CD14-positive monocyte (primary cell): ENCODE measurements around the gene POMC. TPM values are rescaled to one million over a fixed set of nuclear protein-coding genes. Genes with fewer than 3 reads are reported as not detected.

Source experiments
- DNase-seq, 3 donors: peaks; one replicate each; pipeline ENCODE4 v3.0.0-alpha.2; 2011 to 2022
- H2AFZ ChIP-seq: 2 replicates; pipeline ENCODE4 v1.6.0; 2012; ENCODE audit warnings: mild to moderate bottlenecking, low read depth, low read length, inconsistent platforms; ENCODE audit not compliant: insufficient read depth, poor library complexity, severe bottlenecking
- H3K27ac ChIP-seq, 2 donors: 1 replicate in 1 of 2; 2 replicates in 1 of 2; pipeline ENCODE4 v1.5.1; 2012 to 2013; ENCODE audit warnings: low read length in 2 of 2, control low read depth in 1 of 2, inconsistent platforms in 1 of 2, low read depth in 1 of 2, mild to moderate bottlenecking in 1 of 2
- H3K27me3 ChIP-seq, 2 donors: one replicate each; pipeline versions ENCODE4 v1.6.0 to v1.6.1; 2011 to 2013; ENCODE audit warnings: low read length in 2 of 2; ENCODE audit not compliant: control insufficient read depth in 2 of 2, insufficient read depth in 2 of 2
- H3K36me3 ChIP-seq, 2 donors: replicated peaks in 1 of 2; 1 replicate in 1 of 2; 2 replicates in 1 of 2; pipeline versions ENCODE4 v1.5.1 to v1.6.1; 2012 to 2013; ENCODE audit warnings: low read length in 2 of 2, control low read depth in 1 of 2, inconsistent platforms in 1 of 2, mild to moderate bottlenecking in 1 of 2; ENCODE audit not compliant: insufficient read depth in 2 of 2, control insufficient read depth in 1 of 2
- H3K4me1 ChIP-seq, 2 donors: 1 replicate in 1 of 2; 2 replicates in 1 of 2; pipeline versions ENCODE4 v1.5.1 to v1.6.1; 2012 to 2013; ENCODE audit warnings: low read length in 2 of 2, control low read depth in 1 of 2, inconsistent platforms in 1 of 2, mild to moderate bottlenecking in 1 of 2, moderate library complexity in 1 of 2; ENCODE audit not compliant: insufficient read depth in 2 of 2, control insufficient read depth in 1 of 2
- H3K4me2 ChIP-seq: replicated peaks from 2 replicates; pipeline ENCODE3; 2012; ENCODE audit warnings: low read length, moderate library complexity, mild to moderate bottlenecking; ENCODE audit not compliant: poor library complexity, severe bottlenecking; ENCODE audit errors: extremely low read depth
- H3K4me3 ChIP-seq, 3 experiments: fragments of 200-600 bp in 1 of 3; sonication (generic) in 1 of 3; replicated peaks in 1 of 3; 1 replicate in 2 of 3; 2 replicates in 1 of 3; pipeline ENCODE4 v1.5.1; 2011 to 2013; ENCODE audit warnings: low read length in 3 of 3, mild to moderate bottlenecking in 3 of 3, control low read depth in 2 of 3, low read depth in 2 of 3, inconsistent platforms in 1 of 3, moderate library complexity in 1 of 3
- H3K79me2 ChIP-seq: 2 replicates; pipeline ENCODE4 v1.6.0; 2012; ENCODE audit warnings: mild to moderate bottlenecking, control low read depth, inconsistent platforms, low read length, moderate library complexity; ENCODE audit not compliant: insufficient read depth
- H3K9ac ChIP-seq: 2 replicates; pipeline ENCODE4 v1.6.0; 2017; ENCODE audit warnings: low read length, mild to moderate bottlenecking; ENCODE audit not compliant: insufficient read depth, poor library complexity, severe bottlenecking
- H3K9me3 ChIP-seq, 2 donors: replicated peaks in 1 of 2; 1 replicate in 1 of 2; 2 replicates in 1 of 2; pipeline versions ENCODE4 v1.5.1 to v1.6.1; 2012 to 2013; ENCODE audit warnings: low read length in 2 of 2, control low read depth in 1 of 2; ENCODE audit not compliant: control insufficient read depth in 1 of 2, insufficient read depth in 1 of 2
- H4K20me1 ChIP-seq: 2 replicates; pipeline ENCODE4 v1.6.0; 2012; ENCODE audit warnings: mild to moderate bottlenecking, low read length, control low read depth, moderate library complexity; ENCODE audit not compliant: insufficient read depth
- H3K27ac Mint-ChIP-seq, 7 donors: one replicate each; pipeline ENCODE4 v1.8.0; 2020; ENCODE audit warnings: mild to moderate bottlenecking in 7 of 7, mixed read lengths in 7 of 7, moderate library complexity in 6 of 7, inconsistent platforms in 2 of 7
- H3K27me3 Mint-ChIP-seq, 3 donors: one replicate each; pipeline ENCODE4 v1.8.0; 2021 to 2022; ENCODE audit warnings: low read depth in 3 of 3, mild to moderate bottlenecking in 3 of 3, mixed read lengths in 3 of 3, moderate library complexity in 3 of 3, inconsistent platforms in 1 of 3
- H3K36me3 Mint-ChIP-seq, 2 donors: one replicate each; pipeline ENCODE4 v1.8.0; 2020; ENCODE audit warnings: mixed read lengths in 2 of 2, inconsistent platforms in 1 of 2, mild to moderate bottlenecking in 1 of 2
- H3K4me1 Mint-ChIP-seq: one replicate; pipeline ENCODE4 v1.8.0; 2020; ENCODE audit warnings: mild to moderate bottlenecking, mixed read lengths
- H3K4me3 Mint-ChIP-seq, 2 donors: one replicate each; pipeline ENCODE4 v1.8.0; 2020; ENCODE audit warnings: mild to moderate bottlenecking in 2 of 2, mixed read lengths in 2 of 2, moderate library complexity in 1 of 2
- H3K9me3 Mint-ChIP-seq, 7 donors: one replicate each; pipeline ENCODE4 v1.8.0; 2020 to 2022; ENCODE audit warnings: mixed read lengths in 7 of 7, mild to moderate bottlenecking in 6 of 7, moderate library complexity in 6 of 7, inconsistent platforms in 2 of 7
- WGBS: methylation state at CpG from one replicate; pipeline ENCODE4 v1.1.5; 2013; ENCODE audit warnings: missing lambda C conversion rate; ENCODE audit not compliant: insufficient coverage; 5-methylcytosine and 5-hydroxymethylcytosine counted together
- intact Hi-C, 2 donors: fragments of 100-400 bp; cut with micrococcal nuclease; formaldehyde crosslinking; loops; one replicate each; pipeline versions ENCODE4 v1.15.0 to v1.15.1; 2023
- polyA plus RNA-seq, 3 donors: library from polyadenylated mRNA; depleted of rRNA in 1 of 3; unstranded in 2 of 3; stranded (reverse) in 1 of 3; fragments of 300-500 nt in 2 of 3; fragments of >200 nt in 1 of 3; fragmentation: Illumina TruSeq in 2 of 3; gene quantifications; 1 replicate in 2 of 3; 2 replicates in 1 of 3; pipeline ENCODE4 v1.2.3, GENCODE V29; 2012 to 2021
- TF ChIP-seq, protein P1 (sequence below): fragments of 200-600 bp; IDR thresholded peaks from one replicate; pipeline ENCODE4 v1.8.0; 2022; ENCODE audit warnings: antibody characterized with exemption, mild to moderate bottlenecking

POMC gene
- polyA plus RNA-seq, 3 donors: 3.5 to 4.7 (median 4.6) TPM

DNA sequence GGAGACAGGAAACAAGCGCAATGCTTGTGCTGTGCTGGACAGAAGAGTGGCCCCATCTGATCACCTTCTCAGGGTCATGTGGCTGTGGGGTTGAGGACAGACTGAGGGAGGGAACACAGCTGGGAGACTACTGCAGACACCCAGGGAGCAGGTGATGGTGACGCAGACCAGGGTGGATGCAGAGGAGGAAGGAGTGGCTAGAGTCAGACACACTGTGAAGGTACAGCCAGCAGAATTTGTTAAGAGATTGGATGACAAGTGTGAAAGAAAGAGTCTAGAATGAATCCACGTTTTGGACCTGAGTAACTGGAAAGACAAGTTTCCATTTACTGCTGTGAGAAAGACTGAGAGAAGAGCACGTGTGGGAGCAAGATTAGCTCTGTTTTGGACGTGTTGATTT lies 15.9 kb upstream of the POMC start:
- no peak for DNase-seq
- no peaks in the 10 kb centered on the region for H3K4me1 Mint-ChIP-seq
- Histone ChIP-seq H3K27me3 (no peaks in the 10 kb centered on the region), H3K4me3 (no peak overlapping the region), H3K79me2 (no peaks in the 10 kb centered on the region), H2AFZ (no peak overlapping the region), H3K9ac (no peak overlapping the region), H3K4me1 (no peaks in the 10 kb centered on the region), H3K27ac (no peak overlapping the region), H3K9me3 (no peaks in the 10 kb centered on the region), H4K20me1 (no peaks in the 10 kb centered on the region), H3K36me3 (no peaks in the 10 kb centered on the region), H3K4me2 (no peak overlapping the region)
- no peaks in the 10 kb centered on the region for H3K36me3 Mint-ChIP-seq
- H3K9me3 Mint-ChIP-seq: peaks cover 0 to 8% (median 0%) of the 10 kb centered on the region in 7 donors
- intact Hi-C loops: no loop called here
- H3K27ac Mint-ChIP-seq: no peak overlapping the region
- H3K27me3 Mint-ChIP-seq: peaks cover 1 to 10% (median 1%) of the 10 kb centered on the region in 3 donors
- H3K4me3 Mint-ChIP-seq: no peak overlapping the region
- 84% methylated on average over 4 of the region's 5 CpGs for WGBS
- TF ChIP-seq, protein P1, sequence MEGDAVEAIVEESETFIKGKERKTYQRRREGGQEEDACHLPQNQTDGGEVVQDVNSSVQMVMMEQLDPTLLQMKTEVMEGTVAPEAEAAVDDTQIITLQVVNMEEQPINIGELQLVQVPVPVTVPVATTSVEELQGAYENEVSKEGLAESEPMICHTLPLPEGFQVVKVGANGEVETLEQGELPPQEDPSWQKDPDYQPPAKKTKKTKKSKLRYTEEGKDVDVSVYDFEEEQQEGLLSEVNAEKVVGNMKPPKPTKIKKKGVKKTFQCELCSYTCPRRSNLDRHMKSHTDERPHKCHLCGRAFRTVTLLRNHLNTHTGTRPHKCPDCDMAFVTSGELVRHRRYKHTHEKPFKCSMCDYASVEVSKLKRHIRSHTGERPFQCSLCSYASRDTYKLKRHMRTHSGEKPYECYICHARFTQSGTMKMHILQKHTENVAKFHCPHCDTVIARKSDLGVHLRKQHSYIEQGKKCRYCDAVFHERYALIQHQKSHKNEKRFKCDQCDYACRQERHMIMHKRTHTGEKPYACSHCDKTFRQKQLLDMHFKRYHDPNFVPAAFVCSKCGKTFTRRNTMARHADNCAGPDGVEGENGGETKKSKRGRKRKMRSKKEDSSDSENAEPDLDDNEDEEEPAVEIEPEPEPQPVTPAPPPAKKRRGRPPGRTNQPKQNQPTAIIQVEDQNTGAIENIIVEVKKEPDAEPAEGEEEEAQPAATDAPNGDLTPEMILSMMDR: no peak

DNA sequence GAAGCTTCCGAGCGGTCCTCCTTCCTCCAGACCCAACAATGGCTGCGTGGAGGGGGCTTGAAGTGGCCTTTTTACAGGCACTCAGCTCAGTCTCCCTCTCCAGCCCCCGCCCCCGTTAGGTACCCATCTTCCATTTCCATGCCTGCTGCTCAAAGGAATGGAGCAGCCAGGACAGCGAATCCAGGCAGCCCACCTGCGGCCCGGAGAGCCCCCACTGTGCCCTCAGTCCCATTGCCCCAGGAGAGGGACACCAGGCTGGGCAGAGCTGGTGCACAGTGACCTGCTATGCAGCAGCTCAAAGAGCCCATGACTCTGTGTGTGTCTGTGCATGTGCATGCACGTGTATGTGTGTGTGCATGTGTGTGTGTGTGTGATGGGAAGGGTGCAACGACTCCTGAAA lies 10.6 kb upstream of the POMC start:
- Mint-ChIP-seq H3K4me3 (no peak overlapping the region), H3K4me1 (peaks cover 7% of the 10 kb centered on the region), H3K9me3 (peaks cover 0 to 12% (median 3%) of the 10 kb centered on the region in 7 donors), H3K27me3 (peaks cover 6 to 15% (median 8%) of the 10 kb centered on the region in 3 donors), H3K36me3 (no peaks in the 10 kb centered on the region), H3K27ac (peak overlapping the region in 1 of 7 donors; percentile 62)
- TF ChIP-seq, protein P1: no peak
- Histone ChIP-seq H3K4me1 (no peaks in the 10 kb centered on the region), H3K9ac (no peak overlapping the region), H3K79me2 (no peaks in the 10 kb centered on the region), H3K9me3 (no peaks in the 10 kb centered on the region), H3K4me3 (no peak overlapping the region), H3K27me3 (no peaks in the 10 kb centered on the region), H3K27ac (no peak overlapping the region), H3K4me2 (no peak overlapping the region), H2AFZ (no peak overlapping the region), H3K36me3 (no peaks in the 10 kb centered on the region), H4K20me1 (no peaks in the 10 kb centered on the region)
- 100% methylated on average over 3 of the region's 10 CpGs for WGBS
- no peak for DNase-seq
- intact Hi-C loops: no loop called here
